ENCODE measurements around the gene KCNN1.
"Not testable (repeated sequence)": the region's sequence is repeated elsewhere in the genome, so short reads cannot be mapped to it uniquely, and the experiment has no call there.

KCNN1 gene

GRCh38 chr19:17985037-17985818 lies 18.3 kb downstream of the KCNN1 start:
- Histone ChIP-seq H3K27me3 (ENCODE audit: control insufficient read depth in 3 of 3, insufficient read depth in 3 of 3, low read depth in 1 of 3, low read length in 3 of 3) (no peaks in the 10 kb centered on the region), H2BK15ac (ENCODE audit: low read length) (peak overlapping the region; percentile 3), H4K91ac (ENCODE audit: low read depth, low read length, poor library complexity) (no peak overlapping the region), H2BK5ac (ENCODE audit: low read length) (peak overlapping the region; percentile 53), H3K18ac (ENCODE audit: low read length) (no peak overlapping the region), H3K79me1 (ENCODE audit: low read depth, low read length) (no peaks in the 10 kb centered on the region), H2AFZ (ENCODE audit: low read length) (no peak overlapping the region), H3K36me3 (replicated peaks in 1 of 2; ENCODE audit: control insufficient read depth in 2 of 2, insufficient read depth in 2 of 2, low read length in 2 of 2) (peaks cover 0 to 10% of the 10 kb centered on the region in 2 donors), H2BK12ac (ENCODE audit: low read length) (no peak overlapping the region), H3K4me3 (ENCODE audit: low read length in 2 of 2) (no peak overlapping the region), H3K27ac (replicated peaks; ENCODE audit: low read length) (no peak overlapping the region), H3K14ac (ENCODE audit: low read length) (no peak overlapping the region), H3K4ac (ENCODE audit: low read length) (no peak overlapping the region), H4K8ac (ENCODE audit: low read depth, low read length) (no peak overlapping the region), H3K23ac (ENCODE audit: low read depth, low read length, poor library complexity) (peak overlapping the region; percentile 69), H3K9ac (ENCODE audit: low read depth, low read length, poor library complexity) (peak overlapping the region; percentile 9), H2BK120ac (ENCODE audit: low read depth, low read length) (no peak overlapping the region), H3K4me1 (ENCODE audit: control insufficient read depth in 2 of 2, insufficient read depth in 1 of 2, low read depth in 1 of 2, low read length in 2 of 2) (no peaks in the 10 kb centered on the region), H3K4me2 (ENCODE audit: insufficient read depth, low read length, poor library complexity, severe bottlenecking) (no peak overlapping the region), H2AK5ac (ENCODE audit: low read depth, low read length) (no peak overlapping the region), H3K9me3 (replicated peaks in 1 of 2; ENCODE audit: control insufficient read depth in 2 of 2, insufficient read depth in 1 of 2, low read depth in 1 of 2, low read length in 2 of 2) (no peaks in the 10 kb centered on the region)
- DNase-seq (ENCODE audit: low spot score): no peak
- no CpG with 5 or more reads among the region's 17 CpGs for WGBS, 2 donors (ENCODE audit: extremely low coverage in 2 of 2, insufficient read length in 2 of 2, insufficient replicate concordance in 1 of 2)

GRCh38 chr19:17986569-17986968 lies 19.7 kb downstream of the KCNN1 start:
- not testable (repeated sequence) for H3K79me1 ChIP-seq (ENCODE audit: low read depth, low read length); H3K4me2 ChIP-seq (ENCODE audit: insufficient read depth, low read length, poor library complexity, severe bottlenecking); H2AK5ac ChIP-seq (ENCODE audit: low read depth, low read length); H4K8ac ChIP-seq (ENCODE audit: low read depth, low read length); H3K27me3 ChIP-seq (ENCODE audit: control insufficient read depth in 3 of 3, insufficient read depth in 3 of 3, low read depth in 1 of 3, low read length in 3 of 3); H4K91ac ChIP-seq (ENCODE audit: low read depth, low read length, poor library complexity); H2BK15ac ChIP-seq (ENCODE audit: low read length); H2BK12ac ChIP-seq (ENCODE audit: low read length); H2AFZ ChIP-seq (ENCODE audit: low read length); H3K9me3 ChIP-seq (replicated peaks in 1 of 2; ENCODE audit: control insufficient read depth in 2 of 2, insufficient read depth in 1 of 2, low read depth in 1 of 2, low read length in 2 of 2); H2BK5ac ChIP-seq (ENCODE audit: low read length); H3K9ac ChIP-seq (ENCODE audit: low read depth, low read length, poor library complexity); H3K4me3 ChIP-seq (ENCODE audit: low read length in 2 of 2); H3K27ac ChIP-seq (replicated peaks; ENCODE audit: low read length); H3K23ac ChIP-seq (ENCODE audit: low read depth, low read length, poor library complexity); H3K4ac ChIP-seq (ENCODE audit: low read length); H2BK120ac ChIP-seq (ENCODE audit: low read depth, low read length); H3K18ac ChIP-seq (ENCODE audit: low read length); H3K4me1 ChIP-seq (ENCODE audit: control insufficient read depth in 2 of 2, insufficient read depth in 1 of 2, low read depth in 1 of 2, low read length in 2 of 2); H3K14ac ChIP-seq (ENCODE audit: low read length); DNase-seq (ENCODE audit: low spot score)
- peaks cover 0 to 10% of the 10 kb centered on the region in 2 donors for H3K36me3 ChIP-seq (replicated peaks in 1 of 2; ENCODE audit: control insufficient read depth in 2 of 2, insufficient read depth in 2 of 2, low read length in 2 of 2)
- WGBS, 2 donors (ENCODE audit: extremely low coverage in 2 of 2, insufficient read length in 2 of 2, insufficient replicate concordance in 1 of 2): no CpG with 5 or more reads among the region's 8 CpGs

DNA sequence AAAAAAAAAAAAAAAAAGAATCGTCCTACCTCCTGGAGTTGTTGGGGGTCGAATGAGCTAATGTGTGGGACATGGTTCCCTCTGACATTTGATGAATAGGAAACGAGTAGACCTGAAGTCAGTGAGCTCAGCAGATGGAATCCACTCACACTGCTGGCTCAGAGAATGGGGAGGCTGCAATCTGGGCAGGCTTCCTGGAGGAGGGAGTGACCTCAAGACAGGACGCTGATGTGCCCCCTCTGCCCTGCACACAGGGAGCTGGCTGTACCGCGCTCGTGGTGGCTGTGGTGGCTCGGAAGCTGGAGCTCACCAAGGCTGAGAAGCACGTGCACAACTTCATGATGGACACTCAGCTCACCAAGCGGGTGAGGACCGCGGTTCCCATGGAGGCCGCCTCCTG lies 21.3 kb downstream of the KCNN1 start:
- peak overlapping the region; percentile 63 for H2BK12ac ChIP-seq (ENCODE audit: low read length)
- peak overlapping the region; percentile 76 for H3K4ac ChIP-seq (ENCODE audit: low read length)
- H3K4me2 ChIP-seq (ENCODE audit: insufficient read depth, low read length, poor library complexity, severe bottlenecking): no peak overlapping the region
- H3K14ac ChIP-seq (ENCODE audit: low read length): peak overlapping the region; percentile 71
- H3K27ac ChIP-seq (replicated peaks; ENCODE audit: low read length): no peak overlapping the region
- H3K27me3 ChIP-seq (ENCODE audit: control insufficient read depth in 3 of 3, insufficient read depth in 3 of 3, low read depth in 1 of 3, low read length in 3 of 3): no peaks in the 10 kb centered on the region
- no peak overlapping the region for H3K9ac ChIP-seq (ENCODE audit: low read depth, low read length, poor library complexity)
- H2BK120ac ChIP-seq (ENCODE audit: low read depth, low read length): no peak overlapping the region
- no peaks in the 10 kb centered on the region for H3K4me1 ChIP-seq (ENCODE audit: control insufficient read depth in 2 of 2, insufficient read depth in 1 of 2, low read depth in 1 of 2, low read length in 2 of 2)
- peak overlapping the region; percentile 38 for H3K18ac ChIP-seq (ENCODE audit: low read length)
- H3K79me1 ChIP-seq (ENCODE audit: low read depth, low read length): no peaks in the 10 kb centered on the region
- no peak overlapping the region for H3K23ac ChIP-seq (ENCODE audit: low read depth, low read length, poor library complexity)
- peak overlapping the region; percentile 53 for H2BK5ac ChIP-seq (ENCODE audit: low read length)
- WGBS, 2 donors (ENCODE audit: extremely low coverage in 2 of 2, insufficient read length in 2 of 2, insufficient replicate concordance in 1 of 2): no CpG with 5 or more reads among the region's 13 CpGs
- no peak overlapping the region for H2AK5ac ChIP-seq (ENCODE audit: low read depth, low read length)
- peaks cover 0 to 10% of the 10 kb centered on the region in 2 donors for H3K36me3 ChIP-seq (replicated peaks in 1 of 2; ENCODE audit: control insufficient read depth in 2 of 2, insufficient read depth in 2 of 2, low read length in 2 of 2)
- no peak for DNase-seq (ENCODE audit: low spot score)
- H2AFZ ChIP-seq (ENCODE audit: low read length): no peak overlapping the region
- peak overlapping the region; percentile 58 for H2BK15ac ChIP-seq (ENCODE audit: low read length)
- H4K91ac ChIP-seq (ENCODE audit: low read depth, low read length, poor library complexity): no peak overlapping the region
- peak overlapping the region in 1 of 2 donors; percentile 7 for H3K4me3 ChIP-seq (ENCODE audit: low read length in 2 of 2)
- no peaks in the 10 kb centered on the region for H3K9me3 ChIP-seq (replicated peaks in 1 of 2; ENCODE audit: control insufficient read depth in 2 of 2, insufficient read depth in 1 of 2, low read depth in 1 of 2, low read length in 2 of 2)
- H4K8ac ChIP-seq (ENCODE audit: low read depth, low read length): no peak overlapping the region

DNA sequence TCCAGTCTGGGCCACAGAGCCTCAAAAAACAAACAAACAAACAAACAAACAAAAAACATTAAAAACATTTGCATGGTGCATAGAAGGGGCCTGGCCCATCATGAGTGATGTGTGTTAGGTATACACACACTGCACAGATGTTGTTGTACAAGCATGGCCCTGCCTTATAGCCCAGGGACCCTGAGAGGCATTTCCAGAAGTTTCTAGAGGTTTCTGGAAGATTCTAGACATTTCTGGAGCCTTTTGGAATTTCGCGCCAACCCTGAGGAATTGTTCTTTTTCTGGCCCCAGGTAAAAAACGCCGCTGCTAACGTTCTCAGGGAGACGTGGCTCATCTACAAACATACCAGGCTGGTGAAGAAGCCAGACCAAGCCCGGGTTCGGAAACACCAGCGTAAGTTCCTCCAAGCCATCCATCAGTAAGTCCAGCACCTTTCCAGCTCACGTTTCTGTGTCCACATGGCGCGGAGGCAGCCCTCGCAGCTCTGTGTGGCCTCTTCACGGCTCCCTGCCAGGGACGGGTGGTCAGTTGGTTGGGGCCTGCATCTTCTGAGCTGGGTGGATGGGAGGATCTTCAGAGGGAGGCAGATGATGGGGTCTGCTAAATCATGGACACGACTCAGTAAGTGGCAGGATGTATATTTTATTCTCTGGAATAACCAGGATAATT lies 22.7 kb downstream of the KCNN1 start:
- Histone ChIP-seq H3K4me1 (ENCODE audit: control insufficient read depth in 2 of 2, insufficient read depth in 1 of 2, low read depth in 1 of 2, low read length in 2 of 2) (no peaks in the 10 kb centered on the region), H3K27ac (replicated peaks; ENCODE audit: low read length) (no peak overlapping the region), H3K9me3 (replicated peaks in 1 of 2; ENCODE audit: control insufficient read depth in 2 of 2, insufficient read depth in 1 of 2, low read depth in 1 of 2, low read length in 2 of 2) (no peaks in the 10 kb centered on the region), H2BK120ac (ENCODE audit: low read depth, low read length) (no peak overlapping the region), H3K9ac (ENCODE audit: low read depth, low read length, poor library complexity) (no peak overlapping the region), H3K36me3 (replicated peaks in 1 of 2; ENCODE audit: control insufficient read depth in 2 of 2, insufficient read depth in 2 of 2, low read length in 2 of 2) (peaks cover 0 to 10% of the 10 kb centered on the region in 2 donors), H2BK5ac (ENCODE audit: low read length) (no peak overlapping the region), H3K14ac (ENCODE audit: low read length) (no peak overlapping the region), H2BK12ac (ENCODE audit: low read length) (no peak overlapping the region), H4K8ac (ENCODE audit: low read depth, low read length) (no peak overlapping the region), H3K79me1 (ENCODE audit: low read depth, low read length) (no peaks in the 10 kb centered on the region), H3K23ac (ENCODE audit: low read depth, low read length, poor library complexity) (no peak overlapping the region), H3K4me2 (ENCODE audit: insufficient read depth, low read length, poor library complexity, severe bottlenecking) (no peak overlapping the region), H2BK15ac (ENCODE audit: low read length) (no peak overlapping the region), H2AK5ac (ENCODE audit: low read depth, low read length) (peak overlapping the region; percentile 10), H3K4ac (ENCODE audit: low read length) (no peak overlapping the region), H3K18ac (ENCODE audit: low read length) (no peak overlapping the region), H3K27me3 (ENCODE audit: control insufficient read depth in 3 of 3, insufficient read depth in 3 of 3, low read depth in 1 of 3, low read length in 3 of 3) (no peaks in the 10 kb centered on the region), H4K91ac (ENCODE audit: low read depth, low read length, poor library complexity) (no peak overlapping the region), H3K4me3 (ENCODE audit: low read length in 2 of 2) (no peak overlapping the region), H2AFZ (ENCODE audit: low read length) (no peak overlapping the region)
- WGBS, 2 donors (ENCODE audit: extremely low coverage in 2 of 2, insufficient read length in 2 of 2, insufficient replicate concordance in 1 of 2): no CpG with 5 or more reads among the region's 16 CpGs
- no peak for DNase-seq (ENCODE audit: low spot score)
